Hepatocyte (in vitro differentiated cells): ENCODE data around the gene DAPK2. TPM values are rescaled to one million over a fixed set of nuclear protein-coding genes. Genes with fewer than 3 reads are reported as not detected.

ENCODE experiments used
- DNase-seq: peaks from one replicate; pipeline ENCODE4 v3.0.0-alpha.2; 2016; ENCODE audit warnings: low spot score
- H2AFZ ChIP-seq: fragments of 200-600 bp; sonication (generic); 2 replicates; pipeline ENCODE4 v1.6.0; 2016; ENCODE audit warnings: antibody characterized with exemption, mild to moderate bottlenecking
- H3K27ac ChIP-seq: fragments of 200-600 bp; sonication (generic); 2 replicates; pipeline ENCODE4 v1.5.1; 2016; ENCODE audit warnings: mild to moderate bottlenecking
- H3K27me3 ChIP-seq: fragments of 200-600 bp; sonication (generic); 2 replicates; pipeline ENCODE4 v1.6.1; 2016
- H3K36me3 ChIP-seq: fragments of 200-600 bp; sonication (generic); replicated peaks from 2 replicates; pipeline ENCODE4 v1.5.1; 2016; ENCODE audit warnings: low read depth; ENCODE audit not compliant: insufficient read depth
- H3K4me1 ChIP-seq: fragments of 200-600 bp; sonication (generic); 2 replicates; pipeline ENCODE4 v1.5.1; 2016; ENCODE audit warnings: mild to moderate bottlenecking, moderate library complexity; ENCODE audit not compliant: insufficient read depth
- H3K4me2 ChIP-seq: fragments of 200-600 bp; sonication (generic); 2 replicates; pipeline ENCODE4 v1.6.0; 2016
- H3K4me3 ChIP-seq: fragments of 200-600 bp; sonication (generic); 2 replicates; pipeline ENCODE4 v1.5.1; 2016; ENCODE audit warnings: mild to moderate bottlenecking
- H3K79me2 ChIP-seq: fragments of 200-600 bp; sonication (generic); 2 replicates; pipeline ENCODE4 v1.6.0; 2017; ENCODE audit warnings: mild to moderate bottlenecking
- H3K9me2 ChIP-seq: fragments of 200-600 bp; sonication (generic); replicated peaks from 2 replicates; pipeline ENCODE4 v1.6.0; 2017; ENCODE audit warnings: mild to moderate bottlenecking; ENCODE audit not compliant: insufficient read depth
- H3K9me3 ChIP-seq: fragments of 200-600 bp; sonication (generic); 2 replicates; pipeline ENCODE4 v1.5.1; 2016; ENCODE audit warnings: low read depth, mild to moderate bottlenecking
- H4K20me1 ChIP-seq: fragments of 200-600 bp; sonication (generic); 2 replicates; pipeline ENCODE4 v1.6.0; 2016; ENCODE audit warnings: mild to moderate bottlenecking; ENCODE audit not compliant: insufficient read depth, poor library complexity, severe bottlenecking
- CTCF ChIP-seq: fragments of 200-600 bp; sonication (generic); IDR thresholded peaks from 2 replicates; pipeline ENCODE4 v1.5.1; 2016; ENCODE audit warnings: antibody characterized with exemption, mild to moderate bottlenecking; ENCODE audit not compliant: poor library complexity
- EZH2 ChIP-seq: fragments of 200-600 bp; sonication (generic); IDR thresholded peaks from 2 replicates; pipeline ENCODE4 v1.6.1; 2016; ENCODE audit warnings: antibody characterized with exemption, mild to moderate bottlenecking, borderline replicate concordance
- EZH2phosphoT487 ChIP-seq: fragments of 200-600 bp; sonication (generic); IDR thresholded peaks from one replicate; pipeline ENCODE4 v1.6.1; 2018; ENCODE audit warnings: antibody characterized with exemption, mild to moderate bottlenecking, low read depth, moderate library complexity; ENCODE audit not compliant: unreplicated experiment, severe bottlenecking
- WGBS: methylation state at CpG from one replicate; pipeline ENCODE4 v1.1.6; 2016; ENCODE audit warnings: low lambda C conversion rate; ENCODE audit errors: missing lambda C conversion rate; 5-methylcytosine and 5-hydroxymethylcytosine counted together
- polyA plus RNA-seq: library from polyadenylated mRNA; unstranded; fragments of >200 nt; fragmentation: Nextera tagmentation; extraction: Ambion mirVana; gene quantifications from 2 replicates; pipeline ENCODE4 v1.2.1, GENCODE V29; 2016
- total RNA-seq: library from RNA; depleted of rRNA; stranded (reverse); fragments of >200 nt; gene quantifications from 2 replicates; pipeline ENCODE4 v1.2.3, GENCODE V29; 2014

DAPK2 gene
- total and polyA plus RNA-seq, 2 experiments from 2014 or later = 4.9 to 5.1 TPM

- no peak for TF ChIP-seq EZH2phosphoT487
- no peak for TF ChIP-seq CTCF
- no peak for TF ChIP-seq EZH2
- H3K27me3 ChIP-seq = no peaks in the 10 kb centered on the region
- no peaks in the 10 kb centered on the region for H3K36me3 ChIP-seq
- no peaks in the 10 kb centered on the region for H3K9me2 ChIP-seq
- no peak overlapping the region for H3K4me2 ChIP-seq
- H4K20me1 ChIP-seq = no peaks in the 10 kb centered on the region
- no peak overlapping the region for H2AFZ ChIP-seq
- no peaks in the 10 kb centered on the region for H3K9me3 ChIP-seq
- peak overlapping the region; percentile 9 for H3K27ac ChIP-seq
- no peaks in the 10 kb centered on the region for H3K79me2 ChIP-seq
- H3K4me3 ChIP-seq = no peak overlapping the region
- H3K4me1 ChIP-seq = peaks cover 10% of the 10 kb centered on the region
- WGBS = 43% methylated on average over 4 of the region's 4 CpGs
- no peak for DNase-seq
Measured at GRCh38 chr15:63978511-63979261, 67.6 kb downstream of the DAPK2 start.

- TF ChIP-seq EZH2 (no peak), CTCF (no peak), EZH2phosphoT487 (no peak)
- no peak overlapping the region for H2AFZ ChIP-seq
- 90% methylated on average over 2 of the region's 2 CpGs for WGBS
Measured at GRCh38 chr15:63977119-63977518, 69.2 kb downstream of the DAPK2 start.

DNA sequence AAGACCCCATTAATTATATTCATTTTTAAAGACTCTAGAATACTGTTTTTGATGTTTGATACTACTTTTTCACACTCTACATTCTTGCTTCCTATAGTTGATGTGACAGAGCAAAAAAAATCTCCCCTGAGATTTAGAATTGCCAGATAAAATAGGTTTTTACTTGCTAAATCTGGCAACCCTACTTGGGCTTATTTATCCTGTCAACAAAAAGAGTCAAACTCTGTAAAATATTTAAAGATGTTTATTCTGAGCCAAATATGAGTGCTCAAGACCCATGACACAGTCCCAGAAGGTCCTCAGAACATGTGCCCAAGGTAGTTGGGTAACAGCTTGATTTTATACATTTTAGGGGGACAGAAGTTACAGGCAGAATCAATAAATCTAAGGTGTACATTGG lies 72.3 kb downstream of the DAPK2 start:
- TF ChIP-seq EZH2phosphoT487 (no peak), EZH2 (no peak), CTCF (no peak)
- no peak overlapping the region for H3K4me3 ChIP-seq
- H3K27ac ChIP-seq = no peak overlapping the region
- no peaks in the 10 kb centered on the region for H4K20me1 ChIP-seq
- no peak overlapping the region for H2AFZ ChIP-seq
- no peak for DNase-seq
- no peaks in the 10 kb centered on the region for H3K27me3 ChIP-seq
- H3K36me3 ChIP-seq = no peaks in the 10 kb centered on the region
- no peak overlapping the region for H3K4me2 ChIP-seq
- H3K9me2 ChIP-seq = no peaks in the 10 kb centered on the region
- peaks cover 21% of the 10 kb centered on the region for H3K4me1 ChIP-seq
- H3K9me3 ChIP-seq = no peaks in the 10 kb centered on the region
- no peaks in the 10 kb centered on the region for H3K79me2 ChIP-seq

More at GRCh38 chr15:63977119-63977518, 69.2 kb downstream of the DAPK2 start:
- H3K4me1 ChIP-seq = peaks cover 10% of the 10 kb centered on the region
- DNase-seq = no peak
- no peaks in the 10 kb centered on the region for H3K79me2 ChIP-seq
- no peaks in the 10 kb centered on the region for H3K9me3 ChIP-seq
- H4K20me1 ChIP-seq = no peaks in the 10 kb centered on the region
- no peak overlapping the region for H3K4me3 ChIP-seq
- H3K27me3 ChIP-seq = no peaks in the 10 kb centered on the region
- H3K36me3 ChIP-seq = no peaks in the 10 kb centered on the region
- H3K27ac ChIP-seq = no peak overlapping the region
- no peak overlapping the region for H3K4me2 ChIP-seq
- H3K9me2 ChIP-seq = no peaks in the 10 kb centered on the region
